OCI-LY1 (cell line): Measurements from ENCODE around the gene ENTPD3.

Experiments
- H2AFZ ChIP-seq: fragments of 200-600 bp; sonication (generic), shearing (Covaris generic); 2 replicates; pipeline ENCODE4 v1.6.0; 2014; ENCODE audit warnings: antibody characterized with exemption, mild to moderate bottlenecking, low read length
- H3F3A ChIP-seq: fragments of 200-600 bp; sonication (generic), shearing (Covaris generic); 2 replicates; pipeline ENCODE4 v1.6.0; 2014; ENCODE audit warnings: mild to moderate bottlenecking, antibody characterized with exemption, low read length, moderate library complexity; ENCODE audit not compliant: insufficient read depth
- H3K27ac ChIP-seq: fragments of 200-600 bp; sonication (generic); 2 replicates; pipeline ENCODE4 v1.5.1; 2014; ENCODE audit warnings: low read length, mixed run types, mild to moderate bottlenecking, low read depth; ENCODE audit not compliant: poor library complexity, severe bottlenecking
- H3K27me3 ChIP-seq: fragments of 200-600 bp; sonication (generic); 2 replicates; pipeline ENCODE4 v1.6.0; 2014; ENCODE audit warnings: antibody characterized with exemption, mild to moderate bottlenecking, low read length, moderate library complexity; ENCODE audit not compliant: insufficient read depth
- H3K36me3 ChIP-seq: fragments of 200-600 bp; sonication (generic); 2 replicates; pipeline ENCODE4 v1.6.1; 2014; ENCODE audit warnings: mild to moderate bottlenecking, antibody characterized with exemption, low read length, moderate library complexity, mixed read lengths; ENCODE audit not compliant: insufficient read depth
- H3K4me1 ChIP-seq: fragments of 200-600 bp; sonication (generic); 2 replicates; pipeline ENCODE4 v1.5.1; 2014; ENCODE audit warnings: mild to moderate bottlenecking, low read length, moderate library complexity; ENCODE audit not compliant: insufficient read depth, severe bottlenecking
- H3K4me2 ChIP-seq: fragments of 200-600 bp; sonication (generic), shearing (Covaris generic); 2 replicates; pipeline ENCODE4 v1.6.1; 2014; ENCODE audit warnings: low read length
- H3K4me3 ChIP-seq: fragments of 200-600 bp; sonication (generic); 2 replicates; pipeline ENCODE4 v1.5.1; 2014; ENCODE audit warnings: low read length, low read depth, mild to moderate bottlenecking, mixed read lengths; ENCODE audit not compliant: poor library complexity, severe bottlenecking
- H3K79me2 ChIP-seq: fragments of 200-600 bp; shearing (Covaris generic); 2 replicates; pipeline ENCODE4 v1.6.1; 2016; ENCODE audit warnings: mixed run types, low read length, mixed read lengths; ENCODE audit not compliant: insufficient read depth
- H3K9ac ChIP-seq: fragments of 200-600 bp; sonication (generic), shearing (Covaris generic); 2 replicates; pipeline ENCODE4 v1.6.1; 2014; ENCODE audit warnings: mild to moderate bottlenecking, low read length, mixed read lengths
- H3K9me2 ChIP-seq: fragments of 200-600 bp; sonication (generic), shearing (Covaris generic); 2 replicates; pipeline ENCODE4 v1.6.1; 2014; ENCODE audit warnings: low read depth, mild to moderate bottlenecking, low read length, mixed read lengths
- H3K9me3 ChIP-seq: fragments of 200-600 bp; shearing (Covaris generic); 2 replicates; pipeline ENCODE4 v1.6.1; 2014; ENCODE audit warnings: low read length, mixed read lengths
- H4K20me1 ChIP-seq: fragments of 200-600 bp; sonication (generic), shearing (Covaris generic); 2 replicates; pipeline ENCODE4 v1.6.0; 2016; ENCODE audit warnings: mild to moderate bottlenecking, low read length; ENCODE audit not compliant: insufficient read depth
- EZH2 ChIP-seq: fragments of 200-600 bp; sonication (generic), shearing (Covaris generic); IDR thresholded peaks from 2 replicates; pipeline ENCODE4 v1.8.0; 2017; ENCODE audit warnings: borderline replicate concordance, mixed run types, mild to moderate bottlenecking, antibody characterized with exemption, low read length, moderate library complexity, mixed read lengths
- TF ChIP-seq, protein P1 (sequence below): fragments of 200-600 bp; sonication (generic), shearing (Covaris generic); IDR thresholded peaks from 2 replicates; pipeline ENCODE4 v1.5.1; 2017; ENCODE audit warnings: mild to moderate bottlenecking, antibody characterized with exemption, low read length, moderate library complexity, mixed read lengths

ENTPD3 gene

DNA sequence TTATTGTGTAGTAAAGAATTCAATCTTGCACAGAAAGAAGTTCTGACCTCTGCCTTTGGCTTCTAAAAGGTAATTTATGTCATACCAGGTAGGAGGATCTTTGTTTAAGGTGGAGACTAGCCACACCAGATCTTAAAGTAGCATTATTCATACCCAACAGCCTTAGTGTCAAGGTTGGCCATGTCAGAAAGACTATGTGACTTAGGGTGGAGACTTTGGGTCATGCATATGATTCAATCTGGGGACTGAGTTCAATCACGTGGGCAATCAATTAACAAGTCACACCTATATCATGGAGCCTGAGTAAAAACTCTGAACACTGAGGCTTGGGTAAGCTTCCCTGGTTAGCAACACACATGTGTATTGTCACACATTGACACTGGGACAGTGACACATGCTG lies 28.5 kb upstream of the ENTPD3 start:
- Histone ChIP-seq H3K4me1 (no peaks in the 10 kb centered on the region), H3K36me3 (no peaks in the 10 kb centered on the region), H4K20me1 (no peaks in the 10 kb centered on the region), H3K9ac (no peak overlapping the region), H3K9me2 (no peaks in the 10 kb centered on the region), H3K27ac (no peak overlapping the region), H3K79me2 (no peaks in the 10 kb centered on the region), H3K9me3 (no peaks in the 10 kb centered on the region), H3K4me2 (no peak overlapping the region), H3K4me3 (no peak overlapping the region), H2AFZ (no peak overlapping the region), H3K27me3 (no peaks in the 10 kb centered on the region; the same call in 1 of the 2 replicates), H3F3A (no peaks in the 10 kb centered on the region)
- no peak for TF ChIP-seq EZH2
- TF ChIP-seq, protein P1, sequence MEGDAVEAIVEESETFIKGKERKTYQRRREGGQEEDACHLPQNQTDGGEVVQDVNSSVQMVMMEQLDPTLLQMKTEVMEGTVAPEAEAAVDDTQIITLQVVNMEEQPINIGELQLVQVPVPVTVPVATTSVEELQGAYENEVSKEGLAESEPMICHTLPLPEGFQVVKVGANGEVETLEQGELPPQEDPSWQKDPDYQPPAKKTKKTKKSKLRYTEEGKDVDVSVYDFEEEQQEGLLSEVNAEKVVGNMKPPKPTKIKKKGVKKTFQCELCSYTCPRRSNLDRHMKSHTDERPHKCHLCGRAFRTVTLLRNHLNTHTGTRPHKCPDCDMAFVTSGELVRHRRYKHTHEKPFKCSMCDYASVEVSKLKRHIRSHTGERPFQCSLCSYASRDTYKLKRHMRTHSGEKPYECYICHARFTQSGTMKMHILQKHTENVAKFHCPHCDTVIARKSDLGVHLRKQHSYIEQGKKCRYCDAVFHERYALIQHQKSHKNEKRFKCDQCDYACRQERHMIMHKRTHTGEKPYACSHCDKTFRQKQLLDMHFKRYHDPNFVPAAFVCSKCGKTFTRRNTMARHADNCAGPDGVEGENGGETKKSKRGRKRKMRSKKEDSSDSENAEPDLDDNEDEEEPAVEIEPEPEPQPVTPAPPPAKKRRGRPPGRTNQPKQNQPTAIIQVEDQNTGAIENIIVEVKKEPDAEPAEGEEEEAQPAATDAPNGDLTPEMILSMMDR, result no peak

DNA sequence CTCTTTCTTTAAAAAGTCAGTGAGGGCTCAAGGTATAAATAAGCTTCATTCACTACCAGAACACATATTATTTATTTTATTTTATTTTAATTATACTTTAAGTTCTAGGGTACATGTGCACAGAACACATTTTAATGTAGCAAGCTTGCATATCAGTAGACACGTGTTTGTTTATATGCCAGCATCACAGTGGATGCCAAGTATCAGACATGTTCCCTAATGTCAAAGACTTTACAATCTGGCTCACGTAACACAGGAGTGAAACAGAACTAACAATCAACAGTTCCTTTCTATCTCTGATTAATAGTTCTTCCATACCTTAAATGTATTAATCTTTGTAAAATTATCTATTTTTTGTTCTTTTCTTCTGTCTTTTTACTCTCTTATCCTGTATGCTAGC lies 23.3 kb upstream of the ENTPD3 start:
- Histone ChIP-seq H3K27ac (no peak overlapping the region), H3K9ac (no peak overlapping the region), H3K79me2 (no peaks in the 10 kb centered on the region), H3K4me3 (no peak overlapping the region), H3F3A (no peaks in the 10 kb centered on the region), H3K4me2 (no peak overlapping the region), H3K4me1 (no peaks in the 10 kb centered on the region), H3K9me3 (no peaks in the 10 kb centered on the region), H2AFZ (no peak overlapping the region), H3K9me2 (no peaks in the 10 kb centered on the region), H4K20me1 (no peaks in the 10 kb centered on the region), H3K36me3 (no peaks in the 10 kb centered on the region), H3K27me3 (no peaks in the 10 kb centered on the region)
- TF ChIP-seq, protein P1, result no peak
- TF ChIP-seq EZH2, result no peak

DNA sequence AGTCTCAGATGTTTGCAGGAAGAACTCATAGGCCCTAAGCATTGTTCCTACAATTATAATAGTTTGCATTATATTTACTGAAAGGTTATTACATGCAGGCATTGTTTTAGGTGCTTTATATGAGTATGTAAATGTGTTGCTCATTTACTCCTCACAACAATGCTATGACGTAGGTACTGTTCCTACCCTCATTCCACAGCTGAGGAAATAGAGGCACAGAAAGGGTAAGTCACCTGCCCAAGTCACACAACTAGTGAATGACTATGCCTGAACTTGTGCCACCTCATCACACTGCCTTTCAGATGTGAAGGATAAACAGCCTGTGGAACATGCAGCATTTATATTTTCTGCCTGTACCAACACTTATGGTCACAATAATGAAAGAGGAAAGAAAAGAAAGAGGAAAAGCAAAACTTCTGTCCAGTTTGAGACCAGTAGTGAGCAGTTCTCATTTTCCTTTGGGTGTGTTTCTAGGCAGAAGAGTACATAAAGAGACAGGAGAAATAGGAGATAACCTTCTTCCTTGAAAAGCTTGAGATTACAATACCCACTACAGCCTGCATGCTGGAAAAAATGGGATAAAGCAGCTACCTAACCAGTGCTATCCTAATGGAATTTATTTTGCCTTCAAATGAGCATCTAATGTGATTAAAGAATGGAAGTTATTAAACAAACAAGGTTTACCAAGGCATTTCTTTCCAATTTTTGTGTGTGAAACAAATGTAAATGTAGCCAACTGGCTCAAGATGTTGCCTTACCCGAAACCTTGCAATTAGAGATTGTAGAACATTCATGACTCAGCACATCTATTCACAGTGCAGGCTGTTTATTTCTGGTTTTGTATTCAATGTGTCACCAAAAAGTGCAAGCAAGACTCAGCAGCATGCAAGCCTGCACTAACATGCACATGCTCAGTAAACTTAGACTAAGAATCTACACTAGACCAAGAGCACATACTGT lies 20.5 kb upstream of the ENTPD3 start:
- no peak overlapping the region for H3K4me2 ChIP-seq

More for the DNA sequence above, 20.5 kb upstream of the ENTPD3 start:
- H3K9ac ChIP-seq, result no peak overlapping the region
- no peak overlapping the region for H2AFZ ChIP-seq
- H3K4me1 ChIP-seq, result no peaks in the 10 kb centered on the region
- H3K4me3 ChIP-seq, result no peak overlapping the region
- no peaks in the 10 kb centered on the region for H3K36me3 ChIP-seq
- H3K27me3 ChIP-seq, result no peaks in the 10 kb centered on the region
- no peaks in the 10 kb centered on the region for H3K9me2 ChIP-seq
- no peaks in the 10 kb centered on the region for H4K20me1 ChIP-seq
- no peaks in the 10 kb centered on the region for H3F3A ChIP-seq
- no peaks in the 10 kb centered on the region for H3K79me2 ChIP-seq
- no peak for TF ChIP-seq EZH2
- TF ChIP-seq, protein P1, result no peak
- no peak overlapping the region for H3K27ac ChIP-seq
- H3K9me3 ChIP-seq, result no peaks in the 10 kb centered on the region
